Sigmoid colon (tissue), 7 donors: ENCODE measurements around the gene BTBD9. TPM values are rescaled to one million over a fixed set of nuclear protein-coding genes. Genes with fewer than 3 reads are reported as not detected.

Source experiments
- DNase-seq: peaks from one replicate; pipeline ENCODE4 v3.0.0-alpha.2; 2019
- H3K27ac ChIP-seq, 4 donors: fragments of 200-600 bp; sonication (generic); one replicate each; pipeline ENCODE4 v1.5.1; 2016 to 2019; ENCODE audit warnings: mild to moderate bottlenecking in 1 of 4
- H3K27me3 ChIP-seq, 3 donors: fragments of 200-600 bp; sonication (generic); one replicate each; pipeline ENCODE4 v1.5.1; 2019; ENCODE audit warnings: mild to moderate bottlenecking in 1 of 3
- H3K36me3 ChIP-seq, 4 donors: fragments of 200-600 bp; sonication (generic); one replicate each; pipeline ENCODE4 v1.5.1; 2016 to 2019
- H3K4me1 ChIP-seq, 4 donors: fragments of 200-600 bp; sonication (generic); one replicate each; pipeline ENCODE4 v1.5.1; 2017 to 2019
- H3K4me3 ChIP-seq, 4 donors: fragments of 200-600 bp; sonication (generic); one replicate each; pipeline ENCODE4 v1.5.1; 2017 to 2019; ENCODE audit warnings: mild to moderate bottlenecking in 2 of 4, moderate library complexity in 1 of 4
- H3K9me3 ChIP-seq, 4 donors: fragments of 200-600 bp in 3 of 4; sonication (generic) in 3 of 4; one replicate each; pipeline versions ENCODE4 v1.5.1 to v1.6.1; 2013 to 2019
- CTCF ChIP-seq, 4 experiments: fragments of 450-650 bp in 3 of 4; fragments of 200-600 bp in 1 of 4; IDR thresholded peaks; one replicate each; pipeline ENCODE4 v1.5.1; 2016 to 2019; ENCODE audit warnings: antibody characterized with exemption in 4 of 4, mild to moderate bottlenecking in 3 of 4, moderate library complexity in 2 of 4
- EP300 ChIP-seq, 4 donors: sonication (generic); formaldehyde crosslinking; IDR thresholded peaks; one replicate each; pipeline ENCODE4 v1.6.1; 2017; ENCODE audit warnings: antibody characterized with exemption in 4 of 4
- POLR2A ChIP-seq, 2 donors: fragments of 450-650 bp; IDR thresholded peaks; one replicate each; pipeline ENCODE4 v1.6.1; 2016; ENCODE audit warnings: antibody characterized with exemption in 2 of 2, mild to moderate bottlenecking in 2 of 2, moderate library complexity in 2 of 2
- POLR2AphosphoS5 ChIP-seq, 4 donors: sonication (generic); formaldehyde crosslinking; IDR thresholded peaks; one replicate each; pipeline ENCODE4 v1.6.1; 2017; ENCODE audit warnings: antibody characterized with exemption in 4 of 4
- WGBS, 2 donors: extraction: QIAGEN DNeasy Blood & Tissue Kit; methylation state at CpG; one replicate each; pipeline ENCODE4 v1.1.7; 2013; 5-methylcytosine and 5-hydroxymethylcytosine counted together
- intact Hi-C: fragments of 100-400 bp; cut with DNase I; formaldehyde crosslinking; loops from one replicate; pipeline ENCODE4 v1.15.1; 2023
- polyA plus RNA-seq, 3 donors: library from polyadenylated mRNA; stranded (reverse); fragments of 200-250 nt; gene quantifications; one replicate each; pipeline ENCODE4 v1.2.3, GENCODE V29; 2013
- total RNA-seq, 4 donors: library from RNA; depleted of rRNA; stranded (reverse); fragments of >200 nt; gene quantifications; one replicate each; pipeline ENCODE4 v1.1.0, GENCODE V29; 2016
- donor health status: healthy with polysubstance abuse.
- donor health status: Bipolar disorder and iron deficiency.
- donor health status: healthy.

Gene BTBD9
- total and polyA plus RNA-seq, 7 donors, result 3.6 to 20.8 (median 10.5) TPM

GRCh38 chr6:38436726-38437465, 202.8 kb downstream of the BTBD9 start:
- Histone ChIP-seq H3K27ac (no peak overlapping the region), H3K9me3 (no peaks in the 10 kb centered on the region), H3K4me3 (no peak overlapping the region), H3K4me1 (no peaks in the 10 kb centered on the region), H3K27me3 (no peaks in the 10 kb centered on the region), H3K36me3 (no peaks in the 10 kb centered on the region)
- DNase-seq, result no peak
- WGBS, 2 donors, result 84 to 85% methylated on average over 10 of the region's 10 CpGs
- intact Hi-C loops, result no loop called here
- no peak for TF ChIP-seq POLR2AphosphoS5 (IDR thresholded peaks at IDR 0.05)
- no peak for TF ChIP-seq EP300 (IDR thresholded peaks at IDR 0.05)
- no peak for TF ChIP-seq POLR2A (IDR thresholded peaks at IDR 0.05)
- no peak for TF ChIP-seq CTCF (IDR thresholded peaks at IDR 0.05)

GRCh38 chr6:38435330-38435729, 204.4 kb downstream of the BTBD9 start:
- intact Hi-C loops, result no loop called here
- no peak overlapping the region for H3K4me3 ChIP-seq
- no peaks in the 10 kb centered on the region for H3K4me1 ChIP-seq
- no peaks in the 10 kb centered on the region for H3K27me3 ChIP-seq
- WGBS, 2 donors, result 89 to 96% methylated on average over 5 of the region's 5 CpGs
- no peak for TF ChIP-seq CTCF (IDR thresholded peaks at IDR 0.05)
- H3K9me3 ChIP-seq, result no peaks in the 10 kb centered on the region
- no peaks in the 10 kb centered on the region for H3K36me3 ChIP-seq
- DNase-seq, result no peak
- no peak overlapping the region for H3K27ac ChIP-seq

GRCh38 chr6:38434051-38434450, 205.7 kb downstream of the BTBD9 start:
- Histone ChIP-seq H3K4me3 (no peak overlapping the region), H3K27ac (no peak overlapping the region), H3K9me3 (no peaks in the 10 kb centered on the region), H3K4me1 (no peaks in the 10 kb centered on the region), H3K27me3 (no peaks in the 10 kb centered on the region), H3K36me3 (no peaks in the 10 kb centered on the region)
- WGBS, 2 donors, result 96 to 99% methylated on average over 1 of the region's 1 CpG
- TF ChIP-seq POLR2A (IDR thresholded peaks at IDR 0.05) (no peak), CTCF (IDR thresholded peaks at IDR 0.05) (no peak), POLR2AphosphoS5 (IDR thresholded peaks at IDR 0.05) (no peak), EP300 (IDR thresholded peaks at IDR 0.05) (no peak)
- no peak for DNase-seq
- intact Hi-C loops, result no loop called here

- DNase-seq, result no peak
- H3K27ac ChIP-seq, result no peak overlapping the region
- H3K4me1 ChIP-seq, result no peaks in the 10 kb centered on the region
- H3K4me3 ChIP-seq, result no peak overlapping the region
- intact Hi-C loops, result no loop called here
- WGBS, 2 donors, result 96 to 100% methylated on average over 1 of the region's 1 CpG
- H3K36me3 ChIP-seq, result no peaks in the 10 kb centered on the region
- TF ChIP-seq POLR2AphosphoS5 (IDR thresholded peaks at IDR 0.05) (no peak), CTCF (IDR thresholded peaks at IDR 0.05) (no peak), EP300 (IDR thresholded peaks at IDR 0.05) (no peak), POLR2A (IDR thresholded peaks at IDR 0.05) (no peak)
- H3K27me3 ChIP-seq, result no peaks in the 10 kb centered on the region
- H3K9me3 ChIP-seq, result no peaks in the 10 kb centered on the region
Measured at GRCh38 chr6:38432479-38432878, 207.2 kb downstream of the BTBD9 start.

- intact Hi-C loops, result no loop called here
- Histone ChIP-seq H3K27me3 (no peaks in the 10 kb centered on the region), H3K36me3 (no peaks in the 10 kb centered on the region), H3K4me1 (no peaks in the 10 kb centered on the region), H3K9me3 (no peaks in the 10 kb centered on the region), H3K4me3 (no peak overlapping the region), H3K27ac (no peak overlapping the region)
- TF ChIP-seq EP300 (IDR thresholded peaks at IDR 0.05) (no peak), CTCF (IDR thresholded peaks at IDR 0.05) (no peak), POLR2A (IDR thresholded peaks at IDR 0.05) (no peak), POLR2AphosphoS5 (IDR thresholded peaks at IDR 0.05) (no peak)
- 91 to 98% methylated on average over 3 of the region's 3 CpGs for WGBS, 2 donors
- no peak for DNase-seq
Measured at GRCh38 chr6:38432079-38432478, 207.7 kb downstream of the BTBD9 start.
